ENCODE measurements around the gene MLLT6. TPM values are rescaled to one million over a fixed set of nuclear protein-coding genes. Genes with fewer than 3 reads are reported as not detected.

The MLLT6 gene
- total and polyA plus RNA-seq, 2 of the 4 experiments (the other 2 are of a cell fraction) = 7.2 to 21.2 TPM

DNA sequence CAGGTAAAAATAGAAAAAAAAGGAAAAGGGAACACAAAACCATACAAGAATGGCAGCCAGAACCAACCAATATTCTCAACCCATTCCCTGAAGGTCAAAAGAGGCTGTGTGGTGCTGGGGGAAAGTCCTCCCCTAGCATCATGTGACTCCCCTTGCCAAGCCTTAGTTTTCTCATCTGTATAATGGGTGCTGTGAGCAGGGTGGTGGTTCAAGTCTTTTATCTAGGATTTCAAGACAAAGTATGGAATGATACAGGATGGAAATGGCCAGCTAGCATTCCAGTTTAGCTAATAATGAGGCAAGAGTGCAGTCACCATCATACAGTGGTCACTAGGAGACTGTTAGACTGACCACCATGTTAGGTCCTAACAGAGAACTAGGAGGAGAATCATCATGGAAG, 68.2 kb downstream of the MLLT6 start:
- Histone ChIP-seq H2BK20ac (ENCODE audit: low read depth, low read length) (no peak overlapping the region), H3K4ac (ENCODE audit: low read depth, low read length) (no peak overlapping the region), H2BK120ac (ENCODE audit: low read depth, low read length) (no peak overlapping the region), H4K5ac (ENCODE audit: low read depth, low read length) (no peak overlapping the region), H3K4me3 (ENCODE audit: insufficient read depth, low read depth, low read length) (no peak overlapping the region), H3K9ac (ENCODE audit: low read depth, low read length) (no peak overlapping the region), H3K9me3 (ENCODE audit: control insufficient read depth, insufficient read depth, low read length) (no peaks in the 10 kb centered on the region), H3K23ac (ENCODE audit: low read depth, low read length) (no peak overlapping the region), H3K14ac (replicated peaks; ENCODE audit: low read depth, low read length) (no peak overlapping the region), H2AFZ (replicated peaks; ENCODE audit: low read length, poor library complexity) (no peak overlapping the region), H2BK15ac (ENCODE audit: low read depth, low read length) (no peak overlapping the region), H4K8ac (ENCODE audit: low read depth in 2 of 2, low read length in 2 of 2) (no peak overlapping the region), H2AK5ac (ENCODE audit: low read depth, low read length) (no peak overlapping the region), H3K27ac (ENCODE audit: insufficient read depth, low read length) (no peak overlapping the region), H3K4me1 (ENCODE audit: control insufficient read depth, insufficient read depth, low read length) (no peaks in the 10 kb centered on the region; the same call in 1 of the 2 replicates), H3K4me2 (ENCODE audit: low read depth, low read length) (no peak overlapping the region), H3K9me1 (ENCODE audit: insufficient read depth, low read length) (0 out of 2 replicates have a peak, but pooled peaks cover 4% of the 10 kb centered on the region), H4K91ac (ENCODE audit: insufficient read depth, low read depth, low read length) (no peak overlapping the region), H3K56ac (ENCODE audit: extremely low read depth, insufficient read depth, low read length) (no peak overlapping the region), H3K36me3 (ENCODE audit: control insufficient read depth, insufficient read depth, low read length) (peaks cover 70% of the 10 kb centered on the region), H2AK9ac (replicated peaks; ENCODE audit: low read depth, low read length, poor library complexity) (no peak overlapping the region), H3K79me1 (ENCODE audit: low read depth in 1 of 2, low read length in 2 of 2) (peaks cover 9 to 22% of the 10 kb centered on the region in 2 experiments; a peak in 3 of 4 replicates), H2BK5ac (ENCODE audit: low read depth, low read length, poor library complexity, severe bottlenecking) (no peak overlapping the region), H3K18ac (ENCODE audit: low read depth, low read length) (no peak overlapping the region), H3K27me3 (ENCODE audit: control insufficient read depth, insufficient read depth, low read length) (no peaks in the 10 kb centered on the region), H4K20me1 (ENCODE audit: insufficient read depth, low read length) (peaks cover 3% of the 10 kb centered on the region)
- TF ChIP-seq, protein P1, sequence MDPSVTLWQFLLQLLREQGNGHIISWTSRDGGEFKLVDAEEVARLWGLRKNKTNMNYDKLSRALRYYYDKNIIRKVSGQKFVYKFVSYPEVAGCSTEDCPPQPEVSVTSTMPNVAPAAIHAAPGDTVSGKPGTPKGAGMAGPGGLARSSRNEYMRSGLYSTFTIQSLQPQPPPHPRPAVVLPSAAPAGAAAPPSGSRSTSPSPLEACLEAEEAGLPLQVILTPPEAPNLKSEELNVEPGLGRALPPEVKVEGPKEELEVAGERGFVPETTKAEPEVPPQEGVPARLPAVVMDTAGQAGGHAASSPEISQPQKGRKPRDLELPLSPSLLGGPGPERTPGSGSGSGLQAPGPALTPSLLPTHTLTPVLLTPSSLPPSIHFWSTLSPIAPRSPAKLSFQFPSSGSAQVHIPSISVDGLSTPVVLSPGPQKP (IDR thresholded peaks at IDR 0.05; ENCODE audit: borderline replicate concordance, low read depth, low read length) = no peak
- no peak for TF ChIP-seq POLR2A (IDR thresholded peaks at IDR 0.05; ENCODE audit: low read depth, low read length)
- no peak for TF ChIP-seq SMC3 (IDR thresholded peaks at IDR 0.05; ENCODE audit: low read depth, low read length)
- TF ChIP-seq BHLHE40 (IDR thresholded peaks at IDR 0.05; ENCODE audit: low read depth, low read length) = no peak
- no peak for TF ChIP-seq RCOR1 (IDR thresholded peaks at IDR 0.05; ENCODE audit: insufficient replicate concordance, low read length)
- no peak for TF ChIP-seq CEBPB (IDR thresholded peaks at IDR 0.05; ENCODE audit: low read depth, low read length)
- TF ChIP-seq, protein P2, sequence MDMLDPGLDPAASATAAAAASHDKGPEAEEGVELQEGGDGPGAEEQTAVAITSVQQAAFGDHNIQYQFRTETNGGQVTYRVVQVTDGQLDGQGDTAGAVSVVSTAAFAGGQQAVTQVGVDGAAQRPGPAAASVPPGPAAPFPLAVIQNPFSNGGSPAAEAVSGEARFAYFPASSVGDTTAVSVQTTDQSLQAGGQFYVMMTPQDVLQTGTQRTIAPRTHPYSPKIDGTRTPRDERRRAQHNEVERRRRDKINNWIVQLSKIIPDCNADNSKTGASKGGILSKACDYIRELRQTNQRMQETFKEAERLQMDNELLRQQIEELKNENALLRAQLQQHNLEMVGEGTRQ (IDR thresholded peaks at IDR 0.05; ENCODE audit: low read depth, low read length) = no peak
- TF ChIP-seq RAD21 (IDR thresholded peaks at IDR 0.05; ENCODE audit: low read length) = no peak
- TF ChIP-seq NFE2L2 (IDR thresholded peaks at IDR 0.05; ENCODE audit: low read depth, low read length) = no peak
- no peak for TF ChIP-seq RFX5 (IDR thresholded peaks at IDR 0.05; ENCODE audit: low read depth, low read length)
- TF ChIP-seq, protein P3, sequence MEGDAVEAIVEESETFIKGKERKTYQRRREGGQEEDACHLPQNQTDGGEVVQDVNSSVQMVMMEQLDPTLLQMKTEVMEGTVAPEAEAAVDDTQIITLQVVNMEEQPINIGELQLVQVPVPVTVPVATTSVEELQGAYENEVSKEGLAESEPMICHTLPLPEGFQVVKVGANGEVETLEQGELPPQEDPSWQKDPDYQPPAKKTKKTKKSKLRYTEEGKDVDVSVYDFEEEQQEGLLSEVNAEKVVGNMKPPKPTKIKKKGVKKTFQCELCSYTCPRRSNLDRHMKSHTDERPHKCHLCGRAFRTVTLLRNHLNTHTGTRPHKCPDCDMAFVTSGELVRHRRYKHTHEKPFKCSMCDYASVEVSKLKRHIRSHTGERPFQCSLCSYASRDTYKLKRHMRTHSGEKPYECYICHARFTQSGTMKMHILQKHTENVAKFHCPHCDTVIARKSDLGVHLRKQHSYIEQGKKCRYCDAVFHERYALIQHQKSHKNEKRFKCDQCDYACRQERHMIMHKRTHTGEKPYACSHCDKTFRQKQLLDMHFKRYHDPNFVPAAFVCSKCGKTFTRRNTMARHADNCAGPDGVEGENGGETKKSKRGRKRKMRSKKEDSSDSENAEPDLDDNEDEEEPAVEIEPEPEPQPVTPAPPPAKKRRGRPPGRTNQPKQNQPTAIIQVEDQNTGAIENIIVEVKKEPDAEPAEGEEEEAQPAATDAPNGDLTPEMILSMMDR (conservative IDR thresholded peaks at IDR 0.05; ENCODE audit: low read depth, low read length) = no peak
- no peak for TF ChIP-seq FOS (IDR thresholded peaks at IDR 0.05; ENCODE audit: low read depth, low read length)
- TF ChIP-seq MAZ (IDR thresholded peaks at IDR 0.05; ENCODE audit: borderline replicate concordance, low read depth, low read length) = no peak
- no peak for TF ChIP-seq CHD1 (IDR thresholded peaks at IDR 0.05; ENCODE audit: low read depth, low read length)
- no peak for TF ChIP-seq MAFK (IDR thresholded peaks at IDR 0.05; ENCODE audit: low read depth, low read length)
- TF ChIP-seq MXI1 (IDR thresholded peaks at IDR 0.05; ENCODE audit: borderline replicate concordance, low read depth, low read length) = no peak
- ATAC-seq (ENCODE audit: low read depth) = no peak
- in situ Hi-C loops (cut with MboI; ENCODE audit: low sequenced_read_pairs) (no loop called here), intact Hi-C loops (cut with micrococcal nuclease) (no loop called here), dilution Hi-C loops (cut with HindIII; ENCODE audit: low sequenced_read_pairs, unreplicated experiment) (no loop called here)
- POLR2A ChIA-PET (ENCODE audit: unreplicated experiment) = no interaction called here
- no TSS peak for BruUV-seq (replicated peaks)
- DNase-seq = no peak
- CTCF ChIA-PET = no interaction called here
